ENCODE measurements around the gene SMC3.

The SMC3 gene

DNA sequence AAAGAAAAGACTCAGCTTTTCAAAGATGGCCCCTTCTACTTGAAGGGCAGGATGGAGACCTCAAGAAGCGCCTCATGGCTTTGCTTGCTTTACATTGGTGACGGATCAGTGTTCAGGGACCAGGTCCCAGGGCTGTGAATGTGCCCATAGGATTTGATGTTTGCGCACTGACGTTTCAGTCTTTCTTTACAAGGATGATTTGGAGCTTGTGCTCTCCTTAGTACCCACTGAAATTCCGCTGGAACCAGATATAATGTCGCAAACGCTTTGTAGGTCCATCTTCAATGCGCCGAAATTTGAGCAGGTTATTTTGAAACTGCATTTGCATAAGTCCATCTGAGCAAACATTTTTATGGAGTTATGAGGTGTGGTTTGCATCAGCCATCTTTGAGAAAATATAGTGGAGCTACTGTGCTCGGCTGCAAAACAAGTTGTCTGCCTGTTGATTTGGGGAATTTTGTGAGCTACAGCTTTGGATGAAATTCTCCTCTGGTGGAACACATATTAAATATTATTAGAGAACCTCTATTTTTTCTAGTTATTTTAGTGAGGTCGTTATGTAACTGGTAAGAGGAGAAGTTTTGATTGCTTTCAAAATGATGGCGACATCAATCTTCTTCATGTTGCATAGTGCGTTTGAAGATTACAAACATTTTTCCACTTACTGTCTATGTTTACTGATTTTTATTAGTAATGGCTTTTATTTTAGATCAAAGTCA is 79.1 kb downstream of the SMC3 start:
- TF ChIP-seq GATA1 (IDR thresholded peaks at IDR 0.05; ENCODE audit: low read depth, low read length) (no peak), POLR2A (IDR thresholded peaks at IDR 0.05; ENCODE audit: low read length) (no peak)
- DNase-seq: no peak

DNA sequence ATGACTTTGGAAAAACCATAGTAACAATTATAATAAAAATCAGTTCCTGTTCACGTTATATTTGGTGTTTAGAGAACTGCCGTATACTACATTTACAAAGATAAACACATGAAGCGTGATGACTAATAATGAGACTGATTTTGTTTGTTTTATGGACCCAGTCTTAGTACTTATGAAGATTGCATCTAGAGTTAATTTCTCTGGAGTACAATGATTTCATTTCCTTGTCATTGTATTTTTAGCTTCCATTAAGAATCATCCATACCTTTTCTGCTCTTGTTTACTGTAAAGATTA is 79.6 kb downstream of the SMC3 start:
- DNase-seq: no peak
- no peak for TF ChIP-seq GATA1 (IDR thresholded peaks at IDR 0.05; ENCODE audit: low read depth, low read length)
- TF ChIP-seq POLR2A (IDR thresholded peaks at IDR 0.05; ENCODE audit: low read length): no peak

DNA sequence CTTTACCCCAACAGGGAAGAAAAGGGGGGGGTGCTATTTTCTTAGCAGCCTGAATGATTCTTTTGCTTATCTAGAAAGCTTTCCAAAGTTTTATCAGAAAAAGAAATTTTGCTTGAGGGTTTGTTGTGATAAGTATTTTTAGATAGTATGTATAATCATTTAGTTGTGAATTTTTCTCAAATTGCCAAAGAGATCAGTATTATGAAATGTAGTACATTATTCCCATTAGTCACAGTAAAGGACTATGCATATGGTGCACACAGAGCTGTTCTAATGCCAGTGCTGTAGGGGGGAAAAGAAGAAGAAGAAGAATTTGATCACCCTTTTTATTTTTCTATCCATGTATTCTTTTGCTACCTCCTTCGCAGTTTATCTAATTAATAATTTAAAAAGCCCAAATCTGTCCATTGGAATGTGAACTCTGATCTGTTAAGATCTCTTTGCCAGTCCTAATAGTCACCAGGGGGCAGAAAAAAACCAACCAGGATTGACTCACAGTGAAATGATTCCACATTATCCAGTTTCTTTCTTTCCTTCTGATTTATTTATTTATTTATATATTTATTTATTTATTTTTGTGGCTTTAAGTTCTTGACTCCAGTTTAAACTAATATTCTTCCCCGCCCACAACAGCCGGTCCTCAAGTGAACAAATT is 81.3 kb downstream of the SMC3 start:
- no peak for DNase-seq
- TF ChIP-seq GATA1 (IDR thresholded peaks at IDR 0.05; ENCODE audit: low read depth, low read length): no peak
- TF ChIP-seq POLR2A (IDR thresholded peaks at IDR 0.05; ENCODE audit: low read length): no peak

DNA sequence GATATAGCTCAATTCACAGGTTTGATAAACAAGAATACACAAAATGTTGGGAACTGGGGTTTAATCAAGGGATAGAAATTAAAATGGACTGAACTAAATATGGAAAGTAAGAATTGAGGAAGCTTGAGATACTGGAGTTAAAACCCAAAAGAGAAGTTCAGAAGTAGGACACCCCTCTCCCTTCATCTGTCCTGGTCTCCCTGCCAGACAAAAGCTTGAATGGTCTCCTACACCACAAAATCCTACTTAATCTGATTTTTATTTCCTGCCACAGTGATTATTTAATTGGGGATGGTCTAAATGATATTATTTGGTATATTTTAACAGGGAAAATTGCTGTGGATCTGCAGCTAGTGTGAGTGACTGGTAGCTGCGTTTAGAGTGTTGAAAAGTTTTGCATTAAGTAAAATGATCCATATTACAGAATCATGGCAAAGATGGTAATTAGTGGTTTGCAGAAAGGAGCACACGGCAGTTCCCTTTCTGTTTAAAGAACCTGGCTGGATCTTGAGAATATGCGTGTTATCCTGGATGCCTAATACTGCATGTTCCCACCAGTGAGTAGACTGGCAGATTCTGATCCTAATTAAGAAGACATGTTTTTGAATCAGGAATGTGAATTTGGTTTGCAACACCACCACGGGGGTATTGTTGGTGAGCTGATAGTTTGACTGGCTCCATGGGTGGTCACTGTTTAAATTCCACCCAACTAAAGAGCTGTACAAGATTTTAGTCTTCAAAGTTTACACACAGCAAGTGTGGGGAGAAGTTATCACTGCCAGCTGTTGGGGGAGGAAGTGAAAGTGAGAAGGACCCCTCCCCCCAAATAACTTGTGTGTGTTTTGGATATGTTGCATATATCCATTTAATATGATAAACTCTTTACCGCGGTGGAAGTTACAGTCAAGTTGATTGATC is 82.1 kb downstream of the SMC3 start:
- no peak for DNase-seq
- TF ChIP-seq POLR2A (IDR thresholded peaks at IDR 0.05; ENCODE audit: low read length): no peak
- no peak for TF ChIP-seq GATA1 (IDR thresholded peaks at IDR 0.05; ENCODE audit: low read depth, low read length)

DNA sequence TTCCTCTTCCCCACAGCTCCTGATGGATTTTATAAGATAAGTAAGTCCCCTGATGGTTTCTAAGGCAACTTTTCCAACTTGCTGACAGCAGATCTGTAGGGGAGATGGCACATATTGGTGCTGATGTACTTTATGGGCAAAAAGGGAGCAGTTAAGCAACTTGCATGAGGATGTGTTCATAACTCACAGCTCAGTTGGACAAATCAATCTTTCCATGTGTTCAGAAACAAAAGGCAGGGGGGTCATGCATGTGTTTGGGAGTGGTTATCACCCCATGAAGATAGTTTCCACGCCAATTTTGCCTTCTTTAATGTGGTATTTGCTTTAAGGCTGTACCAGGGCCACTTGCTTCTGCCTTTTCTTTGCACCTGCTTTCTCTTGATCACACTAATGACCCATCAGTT is 82.8 kb downstream of the SMC3 start:
- no peak for DNase-seq
- TF ChIP-seq POLR2A (IDR thresholded peaks at IDR 0.05; ENCODE audit: low read length) (no peak), GATA1 (IDR thresholded peaks at IDR 0.05; ENCODE audit: low read depth, low read length) (no peak)

DNA sequence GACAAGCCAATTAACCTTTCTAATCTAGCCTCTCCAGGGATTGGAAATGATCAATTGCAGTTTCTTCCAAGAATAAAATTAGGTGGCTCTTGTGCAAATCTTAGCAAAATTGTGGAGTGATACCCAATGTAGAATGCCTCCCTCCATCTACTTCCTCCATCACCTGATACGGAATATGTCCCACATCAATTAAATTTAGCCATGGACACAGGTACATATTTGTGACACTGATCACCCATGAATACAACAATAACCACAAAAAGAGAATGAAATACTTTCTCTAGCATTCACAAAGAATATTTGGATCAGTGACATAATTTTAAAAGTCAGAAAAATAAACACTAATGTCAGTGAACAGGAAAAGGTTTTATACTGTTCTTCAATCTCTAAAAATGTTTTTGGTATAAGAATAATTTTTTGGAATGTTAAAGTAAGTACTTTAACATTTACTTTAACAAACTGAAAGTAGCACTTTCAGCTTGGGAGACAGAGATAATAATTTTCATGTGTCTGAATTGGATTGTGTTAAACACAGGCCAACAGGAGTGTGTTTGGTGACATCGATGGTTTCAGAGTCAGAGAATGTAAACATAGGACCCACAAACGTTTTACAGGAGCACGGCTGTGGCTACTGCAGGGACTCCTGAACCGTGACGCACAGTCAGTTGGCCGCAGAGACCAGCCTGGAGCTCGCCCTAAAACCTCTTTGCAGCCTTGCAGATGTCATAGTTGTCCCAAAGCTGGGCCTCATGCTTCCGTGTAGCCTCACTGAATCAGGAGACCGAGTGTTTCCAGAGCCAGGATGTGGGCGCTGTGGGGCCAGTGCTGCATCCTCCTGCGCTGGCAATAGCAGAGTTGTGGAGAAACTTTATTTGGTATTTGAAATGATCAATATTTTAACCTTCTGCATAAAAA is 83.8 kb downstream of the SMC3 start:
- TF ChIP-seq GATA1 (IDR thresholded peaks at IDR 0.05; ENCODE audit: low read depth, low read length) (no peak), POLR2A (IDR thresholded peaks at IDR 0.05; ENCODE audit: low read length) (no peak)
- no peak for DNase-seq

DNA sequence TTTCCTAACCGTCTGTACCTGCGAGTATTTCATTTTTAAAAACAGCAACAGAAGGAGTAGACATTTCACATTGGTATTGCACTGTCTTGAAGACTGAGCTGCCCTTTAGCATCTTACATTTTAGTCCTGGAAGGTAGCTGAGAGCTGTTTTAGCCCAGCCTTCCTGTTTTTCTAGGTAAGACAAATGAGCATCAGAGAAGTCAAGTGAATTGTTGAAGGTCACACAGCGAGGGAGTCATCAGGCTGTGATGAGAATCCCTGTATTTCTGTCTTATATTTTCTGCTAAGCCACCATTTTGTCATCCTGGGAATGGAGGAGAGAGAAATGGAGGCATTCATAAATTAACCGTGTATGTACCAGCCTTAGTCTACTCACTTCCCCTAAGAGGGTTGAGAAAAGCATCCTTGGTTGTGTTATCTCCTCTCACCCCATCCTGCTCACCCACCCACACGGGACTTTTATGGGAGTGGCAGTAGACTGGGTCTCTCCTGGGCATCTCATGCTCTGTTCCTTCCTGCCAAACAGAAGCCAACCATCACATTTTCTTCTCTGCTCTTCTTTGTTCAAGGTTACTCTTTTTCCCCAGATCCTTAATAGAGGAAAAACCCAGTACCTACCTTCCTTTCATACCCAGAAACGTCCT is 85.1 kb downstream of the SMC3 start:
- TF ChIP-seq POLR2A (IDR thresholded peaks at IDR 0.05; ENCODE audit: low read length) (no peak), GATA1 (IDR thresholded peaks at IDR 0.05; ENCODE audit: low read depth, low read length) (no peak)
- DNase-seq: no peak

All from erythroblast (primary cell).